Peyer's patch (tissue), 4 donors: ENCODE results near the gene CRIP2. TPM values are rescaled to one million over a fixed set of nuclear protein-coding genes. Genes with fewer than 3 reads are reported as not detected.
A peak's percentile ranks its signal among the peaks of the same experiment; 100 is the strongest.

Source experiments
- DNase-seq, 3 donors: peaks; one replicate each; pipeline ENCODE4 v3.0.0-alpha.2; 2017 to 2019
- H3K27ac ChIP-seq, 4 donors: fragments of 200-600 bp; sonication (generic); one replicate each; pipeline ENCODE4 v1.5.1; 2016 to 2019
- H3K27me3 ChIP-seq, 2 donors: fragments of 200-600 bp; sonication (generic); one replicate each; pipeline ENCODE4 v1.5.1; 2019
- H3K36me3 ChIP-seq, 3 donors: fragments of 200-600 bp; sonication (generic); one replicate each; pipeline ENCODE4 v1.5.1; 2016 to 2019
- H3K4me1 ChIP-seq, 4 donors: fragments of 200-600 bp; sonication (generic); one replicate each; pipeline ENCODE4 v1.5.1; 2016 to 2019
- H3K4me3 ChIP-seq, 4 donors: fragments of 200-600 bp; sonication (generic); 1 replicate in 3 of 4; 2 replicates in 1 of 4; pipeline ENCODE4 v1.5.1; 2016 to 2019; ENCODE audit warnings: mild to moderate bottlenecking in 1 of 4
- H3K9me3 ChIP-seq, 4 donors: fragments of 200-600 bp; sonication (generic); one replicate each; pipeline ENCODE4 v1.5.1; 2016 to 2019; ENCODE audit warnings: mild to moderate bottlenecking in 1 of 4
- POLR2A ChIP-seq, 2 donors: fragments of 450-650 bp; IDR thresholded peaks; one replicate each; pipeline ENCODE4 v1.5.1; 2017; ENCODE audit warnings: antibody characterized with exemption in 2 of 2, mild to moderate bottlenecking in 2 of 2, moderate library complexity in 2 of 2
- total RNA-seq, 4 donors: library from RNA; depleted of rRNA; stranded (reverse); fragments of >200 nt; gene quantifications; one replicate each; pipeline ENCODE4 v1.1.0, GENCODE V29; 2016
- TF ChIP-seq, protein P1 (sequence below), 6 experiments: fragments of 450-650 bp in 4 of 6; fragments of 200-600 bp in 2 of 6; sonication (generic) in 1 of 6; IDR thresholded peaks; one replicate each; pipeline ENCODE4 v1.5.1; 2017 to 2019; ENCODE audit warnings: antibody characterized with exemption in 6 of 6, mild to moderate bottlenecking in 3 of 6, moderate library complexity in 1 of 6

Gene CRIP2
- total RNA-seq, 4 donors from 2014 or later: 20.8 to 69.3 (median 41.9) TPM

DNA sequence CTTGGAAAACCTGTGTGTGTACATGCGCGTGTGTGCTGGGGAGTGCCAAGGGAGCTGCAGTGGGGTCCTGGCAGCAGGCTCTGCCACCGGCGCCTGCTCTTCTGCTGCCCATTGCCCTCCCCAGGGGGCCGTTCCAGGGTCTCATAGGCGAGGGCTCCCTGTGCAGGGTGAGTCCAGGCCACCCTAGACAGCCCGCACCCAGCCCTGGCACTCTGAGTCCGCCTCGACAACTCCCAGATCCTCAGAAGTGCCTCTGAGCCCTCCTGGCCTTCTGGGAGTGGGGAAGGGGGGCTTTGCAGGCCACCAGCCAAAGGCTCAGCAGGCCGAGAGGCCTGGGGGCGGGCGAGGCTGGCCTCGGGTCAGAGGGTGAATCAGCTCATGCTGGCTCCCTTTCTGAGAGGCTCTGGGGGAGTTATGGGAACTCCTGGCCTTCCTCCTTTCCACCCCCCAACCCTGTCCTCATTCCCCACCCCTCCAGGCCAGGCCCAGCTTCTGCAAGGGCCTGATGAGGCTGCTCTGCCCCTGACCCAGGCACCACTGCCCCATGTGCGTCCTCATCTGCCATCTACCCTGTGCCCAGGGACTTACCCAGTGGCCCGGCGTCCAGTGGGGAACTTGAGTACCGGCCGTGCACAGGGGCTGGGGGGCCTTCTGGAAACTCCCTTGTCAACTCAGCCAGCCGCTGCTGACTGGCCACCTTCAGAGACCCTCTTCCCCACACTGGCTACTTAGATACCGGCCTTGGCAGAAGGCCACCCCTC lies 14.3 kb downstream of the CRIP2 start:
- TF ChIP-seq, protein P1, sequence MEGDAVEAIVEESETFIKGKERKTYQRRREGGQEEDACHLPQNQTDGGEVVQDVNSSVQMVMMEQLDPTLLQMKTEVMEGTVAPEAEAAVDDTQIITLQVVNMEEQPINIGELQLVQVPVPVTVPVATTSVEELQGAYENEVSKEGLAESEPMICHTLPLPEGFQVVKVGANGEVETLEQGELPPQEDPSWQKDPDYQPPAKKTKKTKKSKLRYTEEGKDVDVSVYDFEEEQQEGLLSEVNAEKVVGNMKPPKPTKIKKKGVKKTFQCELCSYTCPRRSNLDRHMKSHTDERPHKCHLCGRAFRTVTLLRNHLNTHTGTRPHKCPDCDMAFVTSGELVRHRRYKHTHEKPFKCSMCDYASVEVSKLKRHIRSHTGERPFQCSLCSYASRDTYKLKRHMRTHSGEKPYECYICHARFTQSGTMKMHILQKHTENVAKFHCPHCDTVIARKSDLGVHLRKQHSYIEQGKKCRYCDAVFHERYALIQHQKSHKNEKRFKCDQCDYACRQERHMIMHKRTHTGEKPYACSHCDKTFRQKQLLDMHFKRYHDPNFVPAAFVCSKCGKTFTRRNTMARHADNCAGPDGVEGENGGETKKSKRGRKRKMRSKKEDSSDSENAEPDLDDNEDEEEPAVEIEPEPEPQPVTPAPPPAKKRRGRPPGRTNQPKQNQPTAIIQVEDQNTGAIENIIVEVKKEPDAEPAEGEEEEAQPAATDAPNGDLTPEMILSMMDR (IDR thresholded peaks at IDR 0.05): no peak
- TF ChIP-seq POLR2A (IDR thresholded peaks at IDR 0.05): no peak
- H3K27me3 ChIP-seq: no peaks in the 10 kb centered on the region
- H3K36me3 ChIP-seq: peaks cover 0 to 17% (median 0%) of the 10 kb centered on the region in 3 donors
- peak overlapping the region in 3 of 4 donors; percentile 61 to 93 (median 74) for H3K4me3 ChIP-seq
- peak overlapping the region; percentile 87 to 99 (median 92) for H3K27ac ChIP-seq
- no peaks in the 10 kb centered on the region for H3K9me3 ChIP-seq
- no peak for DNase-seq
- H3K4me1 ChIP-seq: peaks cover 5 to 62% (median 34%) of the 10 kb centered on the region in 4 donors

DNA sequence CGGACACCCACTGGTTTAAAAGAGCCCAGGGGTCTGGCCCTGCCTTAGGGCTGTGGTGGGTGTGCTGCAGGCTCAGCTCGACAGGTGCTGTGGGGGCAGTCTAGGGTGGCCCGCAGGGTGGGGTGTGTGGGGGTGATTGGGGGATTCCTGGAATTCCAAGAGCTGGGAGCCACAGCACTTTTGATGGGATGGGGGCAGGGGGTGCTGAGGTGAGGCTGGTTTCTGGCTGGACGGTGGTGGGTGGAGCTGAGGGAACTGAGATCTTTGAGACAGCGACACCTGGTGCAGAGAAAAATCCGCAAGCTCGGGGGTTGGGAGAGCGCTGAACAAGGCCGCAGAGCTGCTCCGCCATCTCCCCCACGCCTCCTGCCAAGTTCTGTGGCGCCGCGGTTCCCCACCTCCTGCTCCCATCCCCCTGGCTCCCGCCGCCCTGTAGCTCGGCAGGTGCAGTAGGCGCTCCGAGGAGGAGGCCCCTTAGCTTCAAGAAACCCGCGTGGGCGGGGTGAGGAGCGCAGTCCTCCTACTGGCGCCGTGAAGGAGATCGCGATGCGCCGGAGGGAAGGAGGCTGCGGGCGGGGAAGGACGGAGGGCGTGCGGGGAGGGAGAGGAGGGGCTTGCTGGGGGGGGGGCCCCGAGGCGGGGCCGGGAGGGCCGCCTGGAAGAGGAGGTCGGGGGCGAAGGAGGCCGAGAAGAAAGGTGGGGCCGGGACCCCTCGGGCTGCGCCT lies 15.1 kb downstream of the CRIP2 start:
- no peaks in the 10 kb centered on the region for H3K27me3 ChIP-seq
- H3K9me3 ChIP-seq: no peaks in the 10 kb centered on the region
- H3K27ac ChIP-seq: peak overlapping the region; percentile 87 to 99 (median 92)
- H3K4me3 ChIP-seq: peak overlapping the region; percentile 53 to 93 (median 81)
- H3K4me1 ChIP-seq: peaks cover 5 to 55% (median 34%) of the 10 kb centered on the region in 4 donors
- peaks cover 0 to 17% (median 0%) of the 10 kb centered on the region in 3 donors for H3K36me3 ChIP-seq
- peak; percentile 91 to 96 (median 92) for DNase-seq
- TF ChIP-seq POLR2A (IDR thresholded peaks at IDR 0.05): peak in 1 of 2 donors; percentile 51
- TF ChIP-seq, protein P1 (IDR thresholded peaks at IDR 0.05): peak; percentile 58 to 85 (median 73)

DNA sequence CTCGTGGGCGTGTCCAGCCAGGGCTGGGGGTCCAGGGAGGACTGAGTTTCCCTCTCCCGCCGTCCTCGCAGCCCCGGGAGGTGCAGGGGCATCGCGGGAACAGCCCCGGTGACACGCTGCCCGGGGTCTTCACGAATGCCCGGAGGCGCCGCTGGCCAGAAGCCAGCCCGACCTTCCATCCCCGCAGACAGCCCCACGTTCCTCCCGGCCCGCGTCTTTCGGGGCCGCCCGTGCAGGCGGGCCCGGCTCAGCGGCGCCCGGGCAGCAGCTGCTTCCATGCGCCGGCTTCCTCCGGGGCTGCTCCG lies 15.6 kb downstream of the CRIP2 start:
- Histone ChIP-seq H3K4me3 (peak overlapping the region; percentile 53 to 93 (median 81)), H3K36me3 (peaks cover 0 to 17% (median 0%) of the 10 kb centered on the region in 3 donors), H3K27me3 (no peaks in the 10 kb centered on the region), H3K9me3 (no peaks in the 10 kb centered on the region), H3K4me1 (peaks cover 5 to 50% (median 34%) of the 10 kb centered on the region in 4 donors), H3K27ac (peak overlapping the region; percentile 87 to 99 (median 92))
- no peak for DNase-seq
- TF ChIP-seq POLR2A (IDR thresholded peaks at IDR 0.05): no peak
- TF ChIP-seq, protein P1 (IDR thresholded peaks at IDR 0.05): no peak

DNA sequence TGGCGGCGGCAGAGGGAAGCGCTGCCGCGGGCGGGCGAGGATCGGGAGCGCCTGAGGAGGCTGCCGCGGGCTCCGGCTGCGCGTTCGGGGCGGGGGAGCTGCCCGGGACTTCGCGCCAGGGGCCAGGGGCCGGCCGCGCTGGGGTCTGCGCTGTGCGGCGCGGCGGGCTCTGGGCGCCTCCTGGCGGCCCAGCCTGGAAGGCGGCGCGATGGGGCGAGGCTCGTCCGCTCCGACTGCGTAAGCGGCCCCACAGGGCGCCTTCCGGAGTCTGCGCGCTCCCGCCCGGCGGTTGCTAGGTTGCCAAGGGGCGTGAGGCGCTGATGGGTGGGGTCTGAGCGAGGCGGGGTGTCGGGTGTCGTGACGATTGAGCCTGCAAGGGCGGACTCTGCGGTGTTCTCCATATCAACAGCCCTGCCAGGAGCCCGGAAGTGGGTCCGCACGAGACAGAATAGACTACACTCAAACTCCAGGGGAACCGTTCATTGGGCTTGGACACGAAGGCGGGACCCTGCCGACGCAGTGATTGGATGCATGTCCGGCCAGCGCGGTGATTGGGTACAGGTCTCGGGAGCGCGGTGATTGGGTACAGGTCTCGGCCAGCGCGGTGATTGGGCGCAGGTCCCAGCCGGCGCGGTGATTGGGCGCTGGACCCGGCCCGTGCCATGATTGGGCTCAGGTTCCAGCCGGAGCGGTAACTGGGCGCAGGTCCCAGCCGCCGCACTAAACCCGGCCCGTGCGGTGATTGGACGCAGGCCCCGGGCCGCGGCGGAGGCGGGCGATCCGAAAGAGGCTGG lies 16.1 kb downstream of the CRIP2 start, which contains the start of gene TEDC1:
Gene TEDC1, plus strand, starts transcription at position 675 of the 794 bp plus-strand sequence. CDS start 130 bp downstream, outside the sequence.
- Histone ChIP-seq H3K27ac (peak within 1 kb of the TSS; percentile 87 to 99 (median 92)), H3K9me3 (no peaks in the 10 kb centered on the region), H3K4me1 (peaks cover 3 to 44% (median 32%) of the 10 kb centered on the region in 4 donors), H3K36me3 (peaks cover 0 to 17% (median 0%) of the 10 kb centered on the region in 3 donors), H3K4me3 (peak within 1 kb of the TSS; percentile 65 to 93 (median 88)), H3K27me3 (no peaks in the 10 kb centered on the region)
- peak; percentile 99 to 100 (median 100) for DNase-seq
- TF ChIP-seq, protein P1 (IDR thresholded peaks at IDR 0.05): peak; percentile 76 to 99 (median 94)
- TF ChIP-seq POLR2A (IDR thresholded peaks at IDR 0.05): peak; percentile 36 to 81
